B cell (primary cell): ENCODE results near the gene RSPO4. TPM values are rescaled to one million over a fixed set of nuclear protein-coding genes. Genes with fewer than 3 reads are reported as not detected.

ENCODE experiments used
- ATAC-seq: fragments of 200-7000 bp; cut with Tn5 transposase; one replicate; pipeline ENCODE4 v1.10.0; 2021; ENCODE audit warnings: low read depth, mild to moderate bottlenecking, moderate number of reproducible peaks, moderate library complexity
- CTCF ChIA-PET: fragments of 350-600 bp; sonication (Branson Sonifier 250); formaldehyde crosslinking; loops from one replicate; lab custom pipeline; 2021; ENCODE audit warnings: antibody characterized with exemption, inconsistent platforms; lab: Charles Lee
- POLR2A ChIA-PET: fragments of 350-600 bp; sonication (Branson Sonifier 250); formaldehyde crosslinking; loops from one replicate; lab custom pipeline; 2021; ENCODE audit warnings: antibody characterized with exemption; lab: Charles Lee
- DNase-seq: peaks from one replicate; pipeline ENCODE4 v3.0.0; 2013
- H2AFZ ChIP-seq: 2 replicates; pipeline ENCODE4 v1.6.1; 2012; ENCODE audit warnings: mild to moderate bottlenecking, low read depth, low read length; ENCODE audit not compliant: insufficient read depth, poor library complexity, severe bottlenecking
- H3K27ac ChIP-seq, 2 donors: 1 replicate in 1 of 2; 2 replicates in 1 of 2; pipeline ENCODE4 v1.5.1; 2012 to 2013; ENCODE audit warnings: low read length in 2 of 2, mild to moderate bottlenecking in 2 of 2, moderate library complexity in 1 of 2
- H3K27me3 ChIP-seq, 4 experiments: fragments of 200-600 bp in 1 of 4; sonication (generic) in 1 of 4; replicated peaks in 1 of 4; 1 replicate in 2 of 4; 2 replicates in 2 of 4; pipeline versions ENCODE4 v1.6.1 to v1.7.0; 2013 to 2016; ENCODE audit warnings: low read length in 3 of 4, mild to moderate bottlenecking in 2 of 4, mixed read lengths in 1 of 4, moderate library complexity in 1 of 4; ENCODE audit not compliant: insufficient read depth in 4 of 4, control insufficient read depth in 3 of 4; ENCODE audit errors: control extremely low read depth in 1 of 4
- H3K36me3 ChIP-seq, 2 experiments: replicated peaks in 1 of 2; 1 replicate in 1 of 2; 2 replicates in 1 of 2; pipeline versions ENCODE4 v1.6.1 to v1.7.1; 2013; ENCODE audit warnings: low read length in 1 of 2; ENCODE audit not compliant: insufficient read depth in 2 of 2, control insufficient read depth in 1 of 2; ENCODE audit errors: control extremely low read depth in 1 of 2, extremely low read depth in 1 of 2
- H3K4me1 ChIP-seq, 2 donors: fragments of 200-600 bp in 1 of 2; sonication (generic) in 1 of 2; 1 replicate in 1 of 2; 2 replicates in 1 of 2; pipeline versions ENCODE4 v1.5.1 to v1.6.1; 2013 to 2017; ENCODE audit warnings: low read length in 2 of 2; ENCODE audit not compliant: control insufficient read depth in 2 of 2, insufficient read depth in 2 of 2
- H3K4me2 ChIP-seq: replicated peaks from 2 replicates; pipeline ENCODE3; 2012; ENCODE audit warnings: mild to moderate bottlenecking, low read depth, low read length; ENCODE audit not compliant: poor library complexity, severe bottlenecking
- H3K4me3 ChIP-seq, 5 experiments: fragments of 200-600 bp in 1 of 5; sonication (generic) in 1 of 5; 1 replicate in 3 of 5; 2 replicates in 2 of 5; pipeline versions ENCODE4 v1.5.1 to v1.7.0; 2011 to 2016; ENCODE audit warnings: low read length in 4 of 5, mild to moderate bottlenecking in 4 of 5, low read depth in 2 of 5, control low read depth in 1 of 5, moderate library complexity in 1 of 5; ENCODE audit not compliant: insufficient read depth in 1 of 5; ENCODE audit errors: control extremely low read depth in 1 of 5, extremely low read depth in 1 of 5
- H3K79me2 ChIP-seq: fragments of 200-600 bp; sonication (generic); one replicate; pipeline ENCODE4 v1.6.0; 2016; ENCODE audit warnings: low read length; ENCODE audit not compliant: control insufficient read depth, insufficient read depth
- H3K9ac ChIP-seq: fragments of 200-600 bp; sonication (generic); 2 replicates; pipeline ENCODE4 v1.6.1; 2017; ENCODE audit warnings: mild to moderate bottlenecking, low read length, moderate library complexity
- H3K9me3 ChIP-seq, 3 donors: one replicate each; pipeline versions ENCODE4 v1.6.1 to v1.7.1; 2013; ENCODE audit warnings: low read length in 2 of 3; ENCODE audit not compliant: control insufficient read depth in 2 of 3, insufficient read depth in 1 of 3; ENCODE audit errors: control extremely low read depth in 1 of 3
- H4K20me1 ChIP-seq: 2 replicates; pipeline ENCODE4 v1.6.0; 2012; ENCODE audit warnings: mild to moderate bottlenecking, low read length; ENCODE audit not compliant: insufficient read depth, control insufficient read depth, poor library complexity, severe bottlenecking
- H3K27ac Mint-ChIP-seq: one replicate; pipeline ENCODE4 v1.8.0; 2021; ENCODE audit warnings: mixed read lengths
- H3K27me3 Mint-ChIP-seq: one replicate; pipeline ENCODE4 v1.8.0; 2021; ENCODE audit warnings: mixed read lengths
- H3K4me1 Mint-ChIP-seq: one replicate; pipeline ENCODE4 v1.8.0; 2021; ENCODE audit warnings: mixed read lengths
- H3K4me3 Mint-ChIP-seq: one replicate; pipeline ENCODE4 v1.8.0; 2021; ENCODE audit warnings: mixed read lengths
- H3K9me3 Mint-ChIP-seq: one replicate; pipeline ENCODE4 v1.8.0; 2022; ENCODE audit warnings: mixed read lengths; ENCODE audit not compliant: insufficient read depth
- CTCF ChIP-seq: fragments of 200-600 bp; IDR thresholded peaks from one replicate; pipeline ENCODE4 v1.8.0; 2022; ENCODE audit warnings: antibody characterized with exemption, mild to moderate bottlenecking
- EZH2 ChIP-seq: IDR thresholded peaks from 2 replicates; pipeline ENCODE4 v1.6.1; 2012; ENCODE audit warnings: borderline replicate concordance, low read depth, mild to moderate bottlenecking, moderate library complexity, low read length; ENCODE audit not compliant: insufficient read depth, poor library complexity, severe bottlenecking
- WGBS: methylation state at CpG from one replicate; pipeline ENCODE4 v1.1.5; 2013; ENCODE audit warnings: missing lambda C conversion rate; ENCODE audit not compliant: insufficient coverage; 5-methylcytosine and 5-hydroxymethylcytosine counted together
- intact Hi-C: fragments of 100-400 bp; cut with micrococcal nuclease; formaldehyde crosslinking; loops from one replicate; pipeline ENCODE4 v1.10.0; 2022
- polyA plus RNA-seq: library from polyadenylated mRNA; depleted of rRNA; stranded (reverse); fragments of >200 nt; gene quantifications from 2 replicates; pipeline ENCODE4 v1.2.3, GENCODE V29; 2012
- total RNA-seq, 2 donors: library from RNA; stranded (reverse); fragments of 120-200 nt in 1 of 2; gene quantifications; 1 replicate in 1 of 2; 2 replicates in 1 of 2; pipeline versions ENCODE4 v1.2.3 to v1.2.4, GENCODE V29; 2013 to 2022

Gene RSPO4
- total and polyA plus RNA-seq, 2 donors (not counting 1 experiment from before 2014, with no cell fraction given) = 0.04 to 0.37 TPM

- no peak overlapping the region for H2AFZ ChIP-seq
- peaks cover 38% of the 10 kb centered on the region for H3K27me3 Mint-ChIP-seq
- no peaks in the 10 kb centered on the region for H3K36me3 ChIP-seq
- peaks cover 0 to 14% (median 0%) of the 10 kb centered on the region in 4 experiments for H3K27me3 ChIP-seq
- H3K27ac ChIP-seq = no peak overlapping the region
- intact Hi-C loops = no loop called here
- H3K4me3 ChIP-seq = no peak overlapping the region
- WGBS = 93% methylated on average over 4 of the region's 6 CpGs
- ATAC-seq = no peak
- ChIA-PET CTCF (no interaction called here), POLR2A (no interaction called here)
- H3K9me3 Mint-ChIP-seq = no peaks in the 10 kb centered on the region
- H4K20me1 ChIP-seq = no peaks in the 10 kb centered on the region
- H3K4me3 Mint-ChIP-seq = no peak overlapping the region
- no peak for TF ChIP-seq EZH2
- TF ChIP-seq CTCF = no peak
- no peak for DNase-seq
- no peak overlapping the region for H3K27ac Mint-ChIP-seq
- no peaks in the 10 kb centered on the region for H3K4me1 ChIP-seq
- no peaks in the 10 kb centered on the region for H3K79me2 ChIP-seq
- H3K4me2 ChIP-seq = no peak overlapping the region
- peaks cover 0 to 3% (median 0%) of the 10 kb centered on the region in 3 donors for H3K9me3 ChIP-seq
- H3K4me1 Mint-ChIP-seq = no peaks in the 10 kb centered on the region
- no peak overlapping the region for H3K9ac ChIP-seq
These were observed 11.7 kb downstream of the RSPO4 start for GRCh38 chr20:990293-990959.

GRCh38 chr20:988272-988671 lies 13.8 kb downstream of the RSPO4 start:
- CTCF ChIA-PET = no interaction called here
- H3K4me1 Mint-ChIP-seq = no peaks in the 10 kb centered on the region
- ATAC-seq (no peak), DNase-seq (no peak)
- Histone ChIP-seq H3K4me2 (no peak overlapping the region), H3K79me2 (no peaks in the 10 kb centered on the region), H3K27me3 (peaks cover 0 to 14% (median 0%) of the 10 kb centered on the region in 4 experiments), H3K4me1 (no peaks in the 10 kb centered on the region), H3K27ac (no peak overlapping the region), H4K20me1 (no peaks in the 10 kb centered on the region), H3K9ac (no peak overlapping the region), H2AFZ (no peak overlapping the region), H3K9me3 (peaks cover 0 to 3% (median 0%) of the 10 kb centered on the region in 3 donors), H3K4me3 (no peak overlapping the region), H3K36me3 (no peaks in the 10 kb centered on the region)
- WGBS = 59% methylated on average over 2 of the region's 3 CpGs
- POLR2A ChIA-PET = no interaction called here
- no peaks in the 10 kb centered on the region for H3K9me3 Mint-ChIP-seq
- peaks cover 38% of the 10 kb centered on the region for H3K27me3 Mint-ChIP-seq
- TF ChIP-seq CTCF (no peak), EZH2 (no peak)
- no peak overlapping the region for H3K4me3 Mint-ChIP-seq
- H3K27ac Mint-ChIP-seq = no peak overlapping the region
- intact Hi-C loops = no loop called here
